Natural killer cell (primary cell): ENCODE results near the gene MYH15. TPM values are rescaled to one million over a fixed set of nuclear protein-coding genes. Genes with fewer than 3 reads are reported as not detected.

Experiments
- ATAC-seq, 3 donors: fragments of 150-1000 bp in 2 of 3; fragments of 200-7000 bp in 1 of 3; cut with Tn5 transposase; 1 replicate in 1 of 3; 2 replicates in 2 of 3; pipeline ENCODE4 v1.10.0; 2021; ENCODE audit warnings: mild to moderate bottlenecking in 2 of 3, moderate library complexity in 2 of 3
- DNase-seq, 2 donors: peaks; one replicate each; pipeline versions ENCODE4 v3.0.0 to v3.0.0-alpha.2; 2013 to 2021; ENCODE audit warnings: mixed read lengths in 1 of 2
- H3K27ac ChIP-seq: one replicate; pipeline ENCODE4 v1.5.1; 2013; ENCODE audit warnings: mild to moderate bottlenecking, low read length
- H3K27me3 ChIP-seq: one replicate; pipeline ENCODE4 v1.6.1; 2013; ENCODE audit warnings: low read length; ENCODE audit not compliant: control insufficient read depth, insufficient read depth
- H3K36me3 ChIP-seq: one replicate; pipeline ENCODE4 v1.6.1; 2013; ENCODE audit warnings: low read length; ENCODE audit not compliant: control insufficient read depth, insufficient read depth
- H3K4me1 ChIP-seq: one replicate; pipeline ENCODE4 v1.6.1; 2013; ENCODE audit warnings: low read length; ENCODE audit not compliant: control insufficient read depth, insufficient read depth
- H3K4me3 ChIP-seq: one replicate; pipeline ENCODE4 v1.5.1; 2013; ENCODE audit warnings: low read length
- H3K9me3 ChIP-seq: one replicate; pipeline ENCODE4 v1.6.1; 2013; ENCODE audit warnings: low read length; ENCODE audit not compliant: control insufficient read depth, insufficient read depth
- H3K27ac Mint-ChIP-seq, 2 donors: one replicate each; pipeline ENCODE4 v1.8.0; 2022; ENCODE audit warnings: mild to moderate bottlenecking in 2 of 2, mixed read lengths in 2 of 2, moderate library complexity in 1 of 2
- H3K27me3 Mint-ChIP-seq, 2 donors: one replicate each; pipeline ENCODE4 v1.8.0; 2022; ENCODE audit warnings: low read depth in 2 of 2, mixed read lengths in 2 of 2
- H3K36me3 Mint-ChIP-seq: one replicate; pipeline ENCODE4 v1.8.0; 2022; ENCODE audit warnings: mixed read lengths
- H3K4me1 Mint-ChIP-seq, 2 donors: one replicate each; pipeline ENCODE4 v1.8.0; 2022; ENCODE audit warnings: mixed read lengths in 2 of 2
- H3K4me3 Mint-ChIP-seq: one replicate; pipeline ENCODE4 v1.8.0; 2022; ENCODE audit warnings: mild to moderate bottlenecking, moderate library complexity, mixed read lengths
- H3K9me3 Mint-ChIP-seq, 2 donors: one replicate each; pipeline ENCODE4 v1.8.0; 2022; ENCODE audit warnings: mixed read lengths in 2 of 2
- CTCF ChIP-seq: fragments of 200-600 bp; IDR thresholded peaks from one replicate; pipeline ENCODE4 v1.8.0; 2022; ENCODE audit warnings: antibody characterized with exemption
- WGBS: methylation state at CpG from one replicate; pipeline ENCODE4 v1.1.7; 2013; ENCODE audit warnings: missing lambda C conversion rate; ENCODE audit not compliant: insufficient coverage; 5-methylcytosine and 5-hydroxymethylcytosine counted together
- intact Hi-C: fragments of 100-400 bp; cut with micrococcal nuclease; formaldehyde crosslinking; loops from one replicate; pipeline ENCODE4 v1.14.2; 2022
- total RNA-seq, 4 donors: library from RNA; stranded (reverse); fragments of 120-200 nt in 1 of 4; gene quantifications; one replicate each; pipeline versions ENCODE4 v1.2.3 to v1.2.4, GENCODE V29; 2013 to 2022

Gene MYH15
- total RNA-seq, 3 donors from 2014 or later (not counting 1 experiment from before 2014, with no cell fraction given): 0.05 TPM; not detected in 2

GRCh38 chr3:108462899-108463298 is 47.5 kb downstream of the MYH15 start:
- no peak overlapping the region for H3K27ac ChIP-seq
- no peak overlapping the region for H3K4me3 ChIP-seq
- no peaks in the 10 kb centered on the region for H3K4me1 ChIP-seq
- peaks cover 6 to 17% of the 10 kb centered on the region in 2 donors for H3K27me3 Mint-ChIP-seq
- no peaks in the 10 kb centered on the region for H3K36me3 Mint-ChIP-seq
- WGBS: 83% methylated on average over 2 of the region's 2 CpGs
- ATAC-seq (no peak), DNase-seq (no peak)
- TF ChIP-seq CTCF: no peak
- no peaks in the 10 kb centered on the region for H3K9me3 ChIP-seq
- H3K4me1 Mint-ChIP-seq: no peaks in the 10 kb centered on the region
- no peaks in the 10 kb centered on the region for H3K9me3 Mint-ChIP-seq
- H3K27ac Mint-ChIP-seq: no peak overlapping the region
- H3K36me3 ChIP-seq: no peaks in the 10 kb centered on the region
- H3K4me3 Mint-ChIP-seq: no peak overlapping the region
- intact Hi-C loops: no loop called here
- no peaks in the 10 kb centered on the region for H3K27me3 ChIP-seq

GRCh38 chr3:108461661-108462111 is 48.7 kb downstream of the MYH15 start:
- DNase-seq (no peak), ATAC-seq (no peak)
- Histone ChIP-seq H3K27me3 (no peaks in the 10 kb centered on the region), H3K27ac (no peak overlapping the region), H3K9me3 (no peaks in the 10 kb centered on the region), H3K4me3 (no peak overlapping the region), H3K36me3 (no peaks in the 10 kb centered on the region), H3K4me1 (no peaks in the 10 kb centered on the region)
- Mint-ChIP-seq H3K9me3 (no peaks in the 10 kb centered on the region), H3K36me3 (no peaks in the 10 kb centered on the region), H3K27ac (no peak overlapping the region), H3K4me3 (no peak overlapping the region), H3K4me1 (no peaks in the 10 kb centered on the region), H3K27me3 (peaks cover 9 to 18% of the 10 kb centered on the region in 2 donors)
- intact Hi-C loops: no loop called here
- WGBS: 62% methylated on average over 4 of the region's 5 CpGs
- TF ChIP-seq CTCF: no peak

GRCh38 chr3:108459225-108459624 is 51.2 kb downstream of the MYH15 start:
- Histone ChIP-seq H3K36me3 (no peaks in the 10 kb centered on the region), H3K27me3 (no peaks in the 10 kb centered on the region), H3K4me3 (no peak overlapping the region), H3K27ac (no peak overlapping the region), H3K9me3 (no peaks in the 10 kb centered on the region), H3K4me1 (no peaks in the 10 kb centered on the region)
- Mint-ChIP-seq H3K4me1 (no peaks in the 10 kb centered on the region), H3K27me3 (peaks cover 11 to 24% of the 10 kb centered on the region in 2 donors), H3K4me3 (no peak overlapping the region), H3K36me3 (no peaks in the 10 kb centered on the region), H3K9me3 (no peaks in the 10 kb centered on the region), H3K27ac (no peak overlapping the region)
- ATAC-seq (no peak), DNase-seq (no peak)
- no peak for TF ChIP-seq CTCF
- intact Hi-C loops: no loop called here

GRCh38 chr3:108455212-108455705 is 55.1 kb downstream of the MYH15 start:
- Histone ChIP-seq H3K9me3 (no peaks in the 10 kb centered on the region), H3K4me1 (no peaks in the 10 kb centered on the region), H3K36me3 (no peaks in the 10 kb centered on the region), H3K27ac (no peak overlapping the region), H3K4me3 (no peak overlapping the region), H3K27me3 (no peaks in the 10 kb centered on the region)
- no peaks in the 10 kb centered on the region for H3K4me1 Mint-ChIP-seq
- no peaks in the 10 kb centered on the region for H3K9me3 Mint-ChIP-seq
- no peak overlapping the region for H3K4me3 Mint-ChIP-seq
- ATAC-seq (no peak), DNase-seq (no peak)
- no peaks in the 10 kb centered on the region for H3K36me3 Mint-ChIP-seq
- H3K27me3 Mint-ChIP-seq: peaks cover 13 to 32% of the 10 kb centered on the region in 2 donors
- no peak for TF ChIP-seq CTCF
- H3K27ac Mint-ChIP-seq: no peak overlapping the region
- intact Hi-C loops: no loop called here
- WGBS: 63% methylated on average over 1 of the region's 2 CpGs
